Rectal smooth muscle tissue (tissue), 1 donor: ENCODE results near the gene TMEM132C.

Source experiments
- H3K27ac ChIP-seq: one replicate; pipeline ENCODE4 v1.7.0; 2013; ENCODE audit warnings: low read depth, low read length, inconsistent platforms
- H3K27me3 ChIP-seq: one replicate; pipeline ENCODE4 v1.7.0; 2013; ENCODE audit warnings: low read length; ENCODE audit not compliant: control insufficient read depth, insufficient read depth
- H3K36me3 ChIP-seq: one replicate; pipeline ENCODE4 v1.7.0; 2013; ENCODE audit warnings: low read length; ENCODE audit not compliant: control insufficient read depth, insufficient read depth
- H3K4me1 ChIP-seq: one replicate; pipeline ENCODE4 v1.7.0; 2013; ENCODE audit warnings: low read length; ENCODE audit not compliant: control insufficient read depth, insufficient read depth
- H3K4me3 ChIP-seq: one replicate; pipeline ENCODE4 v1.7.0; 2013; ENCODE audit warnings: low read length
- H3K9ac ChIP-seq: one replicate; pipeline ENCODE4 v1.7.0; 2013; ENCODE audit warnings: low read length

Gene TMEM132C

GRCh38 chr12:128745772-128746689 lies 479.1 kb downstream of the TMEM132C start:
- no peaks in the 10 kb centered on the region for H3K36me3 ChIP-seq
- H3K9ac ChIP-seq = no peak overlapping the region
- no peaks in the 10 kb centered on the region for H3K27me3 ChIP-seq

GRCh38 chr12:128747441-128747840 lies 480.5 kb downstream of the TMEM132C start:
- Histone ChIP-seq H3K9ac (no peak overlapping the region), H3K27ac (no peak overlapping the region), H3K4me3 (no peak overlapping the region), H3K4me1 (no peaks in the 10 kb centered on the region), H3K27me3 (no peaks in the 10 kb centered on the region), H3K36me3 (no peaks in the 10 kb centered on the region)

More at GRCh38 chr12:128745772-128746689, 479.1 kb downstream of the TMEM132C start:
- Histone ChIP-seq H3K4me3 (no peak overlapping the region), H3K27ac (no peak overlapping the region), H3K4me1 (no peaks in the 10 kb centered on the region)

- H3K27ac ChIP-seq = no peak overlapping the region
- H3K27me3 ChIP-seq = no peaks in the 10 kb centered on the region
- no peak overlapping the region for H3K9ac ChIP-seq
- no peaks in the 10 kb centered on the region for H3K4me1 ChIP-seq
- H3K36me3 ChIP-seq = no peaks in the 10 kb centered on the region
- H3K4me3 ChIP-seq = no peak overlapping the region
These were observed 485.4 kb downstream of the TMEM132C start for GRCh38 chr12:128752386-128752785.

DNA sequence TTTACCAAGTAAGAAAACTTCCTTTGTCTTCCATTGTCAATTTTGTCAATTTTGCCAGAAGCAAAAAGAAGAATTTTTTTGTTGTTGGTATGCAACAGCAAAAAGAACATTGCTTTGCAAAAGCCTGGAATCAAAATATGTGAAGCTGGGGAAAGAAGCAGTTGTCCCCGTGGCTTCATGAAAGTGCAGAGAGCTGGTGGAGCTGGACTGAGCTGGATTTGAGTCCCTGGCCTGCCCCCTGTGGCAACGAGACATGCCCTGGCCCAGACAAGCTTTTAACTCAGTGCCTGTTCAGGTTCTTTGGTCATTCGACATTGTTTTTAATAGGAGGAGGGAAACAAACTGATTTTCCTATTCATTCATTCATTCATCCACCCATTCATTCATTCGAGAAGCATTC lies 486.5 kb downstream of the TMEM132C start:
- Histone ChIP-seq H3K4me1 (no peaks in the 10 kb centered on the region), H3K36me3 (no peaks in the 10 kb centered on the region), H3K27me3 (no peaks in the 10 kb centered on the region), H3K4me3 (no peak overlapping the region), H3K27ac (no peak overlapping the region), H3K9ac (no peak overlapping the region)

DNA sequence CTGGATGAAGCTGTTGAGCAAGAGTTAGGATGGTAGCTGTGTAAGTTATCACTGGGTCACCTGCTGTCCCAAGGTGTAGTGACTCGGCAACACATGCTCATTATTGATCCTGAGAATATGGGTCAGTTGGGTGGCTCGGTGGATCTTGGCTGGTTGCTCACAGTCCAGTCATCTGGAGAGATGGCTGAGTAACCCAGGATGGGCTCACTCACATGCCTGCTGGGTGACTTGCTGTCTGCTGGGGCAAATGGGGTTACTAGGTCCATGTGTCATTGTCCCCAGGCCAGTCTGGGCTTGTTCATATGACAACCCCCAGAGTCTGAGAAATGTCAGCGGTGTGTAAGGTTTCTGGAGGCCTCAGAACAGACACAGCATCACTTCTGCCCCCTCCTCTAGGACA lies 487.3 kb downstream of the TMEM132C start:
- Histone ChIP-seq H3K9ac (no peak overlapping the region), H3K4me3 (no peak overlapping the region), H3K36me3 (no peaks in the 10 kb centered on the region), H3K27me3 (no peaks in the 10 kb centered on the region), H3K27ac (no peak overlapping the region), H3K4me1 (no peaks in the 10 kb centered on the region)

- no peak overlapping the region for H3K4me3 ChIP-seq
- no peaks in the 10 kb centered on the region for H3K27me3 ChIP-seq
- H3K4me1 ChIP-seq = no peaks in the 10 kb centered on the region
- no peak overlapping the region for H3K9ac ChIP-seq
- no peaks in the 10 kb centered on the region for H3K36me3 ChIP-seq
- H3K27ac ChIP-seq = no peak overlapping the region
These were observed 488.6 kb downstream of the TMEM132C start for GRCh38 chr12:128755566-128755965.
